Nephron progenitor cell (in vitro differentiated cells): Measurements from ENCODE around the gene BLVRA.

Experiments used
- DNase-seq: peaks from one replicate; pipeline ENCODE4 v3.0.0; 2021
- H3K27ac Mint-ChIP-seq: 2 replicates; pipeline ENCODE4 v1.8.0; 2021; ENCODE audit warnings: mild to moderate bottlenecking, moderate library complexity, mixed read lengths
- H3K27me3 Mint-ChIP-seq: 2 replicates; pipeline ENCODE4 v1.8.0; 2021; ENCODE audit warnings: mild to moderate bottlenecking, low read depth, mixed read lengths; ENCODE audit not compliant: poor library complexity
- H3K36me3 Mint-ChIP-seq: 2 replicates; pipeline ENCODE4 v1.8.0; 2021; ENCODE audit warnings: low read depth, mixed read lengths
- H3K4me1 Mint-ChIP-seq: 2 replicates; pipeline ENCODE4 v1.8.0; 2021; ENCODE audit warnings: mixed read lengths
- H3K4me3 Mint-ChIP-seq: 2 replicates; pipeline ENCODE4 v1.8.0; 2021; ENCODE audit warnings: mild to moderate bottlenecking, moderate library complexity, mixed read lengths
- H3K9me3 Mint-ChIP-seq: 2 replicates; pipeline ENCODE4 v1.8.0; 2021; ENCODE audit warnings: mild to moderate bottlenecking, moderate library complexity, mixed read lengths
- TF ChIP-seq, protein P1 (sequence below): fragments of 200-600 bp; sonication (generic); IDR thresholded peaks from 2 replicates; pipeline ENCODE4 v1.5.0; 2021; ENCODE audit warnings: antibody characterized with exemption

Gene BLVRA

DNA sequence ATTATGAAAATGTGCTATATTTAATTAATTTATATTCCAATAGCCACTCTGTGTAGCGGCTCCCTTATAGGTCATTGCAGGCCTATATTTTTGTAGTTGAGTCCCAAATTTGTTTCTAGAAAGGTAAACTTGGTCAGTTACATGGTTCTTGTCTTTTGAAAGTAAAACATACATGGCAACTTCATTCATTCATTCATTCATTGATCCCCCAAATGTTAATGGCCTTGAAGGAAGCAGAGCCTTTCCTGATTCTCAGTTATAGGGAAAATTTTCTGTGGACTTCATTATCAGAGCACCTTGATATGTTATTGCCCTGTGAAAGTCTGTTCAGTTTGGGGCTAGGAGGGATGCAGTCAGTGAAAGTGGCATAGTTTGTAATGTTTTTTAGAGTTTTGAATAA is 2.9 kb downstream of the BLVRA start:
- Mint-ChIP-seq H3K27me3 (peaks cover 34% of the 10 kb centered on the region), H3K4me1 (peaks cover 56% of the 10 kb centered on the region), H3K9me3 (no peaks in the 10 kb centered on the region), H3K4me3 (no peak overlapping the region), H3K27ac (no peak overlapping the region), H3K36me3 (no peaks in the 10 kb centered on the region)
- TF ChIP-seq, protein P1, sequence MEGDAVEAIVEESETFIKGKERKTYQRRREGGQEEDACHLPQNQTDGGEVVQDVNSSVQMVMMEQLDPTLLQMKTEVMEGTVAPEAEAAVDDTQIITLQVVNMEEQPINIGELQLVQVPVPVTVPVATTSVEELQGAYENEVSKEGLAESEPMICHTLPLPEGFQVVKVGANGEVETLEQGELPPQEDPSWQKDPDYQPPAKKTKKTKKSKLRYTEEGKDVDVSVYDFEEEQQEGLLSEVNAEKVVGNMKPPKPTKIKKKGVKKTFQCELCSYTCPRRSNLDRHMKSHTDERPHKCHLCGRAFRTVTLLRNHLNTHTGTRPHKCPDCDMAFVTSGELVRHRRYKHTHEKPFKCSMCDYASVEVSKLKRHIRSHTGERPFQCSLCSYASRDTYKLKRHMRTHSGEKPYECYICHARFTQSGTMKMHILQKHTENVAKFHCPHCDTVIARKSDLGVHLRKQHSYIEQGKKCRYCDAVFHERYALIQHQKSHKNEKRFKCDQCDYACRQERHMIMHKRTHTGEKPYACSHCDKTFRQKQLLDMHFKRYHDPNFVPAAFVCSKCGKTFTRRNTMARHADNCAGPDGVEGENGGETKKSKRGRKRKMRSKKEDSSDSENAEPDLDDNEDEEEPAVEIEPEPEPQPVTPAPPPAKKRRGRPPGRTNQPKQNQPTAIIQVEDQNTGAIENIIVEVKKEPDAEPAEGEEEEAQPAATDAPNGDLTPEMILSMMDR: no peak
- DNase-seq: no peak

GRCh38 chr7:43761938-43762692 is 3.6 kb downstream of the BLVRA start:
- peaks cover 28% of the 10 kb centered on the region for H3K27me3 Mint-ChIP-seq
- H3K27ac Mint-ChIP-seq: no peak overlapping the region
- no peaks in the 10 kb centered on the region for H3K36me3 Mint-ChIP-seq
- H3K9me3 Mint-ChIP-seq: no peaks in the 10 kb centered on the region
- TF ChIP-seq, protein P1: no peak
- no peak for DNase-seq
- H3K4me3 Mint-ChIP-seq: no peak overlapping the region
- peaks cover 54% of the 10 kb centered on the region for H3K4me1 Mint-ChIP-seq

DNA sequence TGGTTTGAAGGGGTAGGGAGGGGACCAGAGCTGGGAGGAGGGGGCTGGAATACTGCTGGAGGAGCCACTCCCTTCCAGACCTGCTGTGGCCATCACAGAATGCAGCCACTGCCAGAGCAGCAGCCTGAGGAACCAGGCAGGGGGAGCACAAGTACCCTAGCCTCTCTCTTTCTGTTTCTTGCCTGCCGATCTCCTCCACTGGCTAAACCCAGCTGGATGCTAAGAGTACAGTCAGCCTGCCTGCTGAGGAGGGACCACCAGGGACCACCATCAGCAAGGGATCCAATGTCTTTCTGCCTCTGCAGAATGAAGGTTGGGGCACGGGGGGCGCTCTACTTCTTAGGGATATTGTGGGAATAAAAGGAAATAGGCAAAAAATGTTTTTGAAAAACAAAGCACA is 4.7 kb downstream of the BLVRA start:
- Mint-ChIP-seq H3K9me3 (no peaks in the 10 kb centered on the region), H3K27me3 (peaks cover 18% of the 10 kb centered on the region), H3K36me3 (no peaks in the 10 kb centered on the region), H3K4me3 (no peak overlapping the region), H3K27ac (no peak overlapping the region), H3K4me1 (peaks cover 45% of the 10 kb centered on the region)
- DNase-seq: no peak
- TF ChIP-seq, protein P1: no peak

DNA sequence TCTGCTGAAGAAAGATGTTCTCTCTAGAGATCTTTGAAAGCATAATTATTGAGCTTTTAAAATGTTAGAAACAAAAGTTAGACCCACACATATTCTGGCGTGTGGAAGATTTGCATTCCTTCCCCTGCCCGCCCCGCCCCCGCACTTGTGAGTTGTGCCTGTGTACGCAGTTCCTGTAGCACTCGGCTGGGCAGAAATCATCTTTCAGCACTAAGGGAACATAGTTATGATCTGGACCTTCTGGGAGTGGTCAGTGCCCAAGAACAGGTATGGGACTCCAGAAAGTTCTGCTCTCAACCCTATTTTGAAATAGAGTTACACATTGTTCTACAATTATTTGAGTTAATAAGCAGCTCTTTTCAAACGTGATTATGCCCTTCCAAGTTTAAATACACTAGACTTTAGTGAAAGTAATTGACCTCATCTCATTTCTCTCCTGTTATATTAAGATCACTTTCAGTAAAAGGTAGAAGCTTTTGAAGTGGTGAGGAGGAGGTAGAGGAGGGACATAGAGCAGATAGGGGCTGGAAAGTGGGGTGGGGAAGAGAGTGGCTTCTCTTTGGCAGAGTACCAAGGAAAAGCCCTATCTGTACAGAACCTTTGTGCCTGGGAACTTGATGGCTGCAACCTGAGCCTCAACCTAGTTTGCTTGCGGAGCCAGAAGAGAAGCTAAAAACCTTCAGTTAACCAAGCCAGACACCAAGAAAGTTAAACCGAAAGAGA is 5.7 kb downstream of the BLVRA start:
- H3K36me3 Mint-ChIP-seq: no peaks in the 10 kb centered on the region
- H3K4me3 Mint-ChIP-seq: no peak overlapping the region
- TF ChIP-seq, protein P1: no peak
- H3K27ac Mint-ChIP-seq: no peak overlapping the region
- no peaks in the 10 kb centered on the region for H3K9me3 Mint-ChIP-seq
- peaks cover 45% of the 10 kb centered on the region for H3K4me1 Mint-ChIP-seq
- peaks cover 15% of the 10 kb centered on the region for H3K27me3 Mint-ChIP-seq
- DNase-seq: peak; percentile 25

- peaks cover 7% of the 10 kb centered on the region for H3K27me3 Mint-ChIP-seq
- H3K4me1 Mint-ChIP-seq: peaks cover 38% of the 10 kb centered on the region
- H3K27ac Mint-ChIP-seq: no peak overlapping the region
- DNase-seq: no peak
- H3K9me3 Mint-ChIP-seq: no peaks in the 10 kb centered on the region
- no peaks in the 10 kb centered on the region for H3K36me3 Mint-ChIP-seq
- H3K4me3 Mint-ChIP-seq: no peak overlapping the region
- TF ChIP-seq, protein P1: no peak
Observed at GRCh38 chr7:43764807-43765491, 6.5 kb downstream of the BLVRA start.
